ENCODE measurements around the gene SH3GLB1.

SH3GLB1 gene

GRCh38 chr1:86739648-86740509 lies 35.5 kb downstream of the SH3GLB1 start:
- no peak for DNase-seq

GRCh38 chr1:86741947-86742572 lies 37.7 kb downstream of the SH3GLB1 start:
- no peak for DNase-seq

GRCh38 chr1:86747304-86747703 lies 42.9 kb downstream of the SH3GLB1 start:
- no peak for DNase-seq

- no peak for DNase-seq
Observed at GRCh38 chr1:86748622-86749373, 44.4 kb downstream of the SH3GLB1 start.

- DNase-seq: no peak
Observed at GRCh38 chr1:86750076-86750475, 45.7 kb downstream of the SH3GLB1 start.

- no peak for DNase-seq
Observed at GRCh38 chr1:86750530-86750929, 46.2 kb downstream of the SH3GLB1 start.

GRCh38 chr1:86751923-86752322 lies 47.5 kb downstream of the SH3GLB1 start:
- DNase-seq: no peak

- no peak for DNase-seq
Observed at GRCh38 chr1:86753700-86754099, 49.3 kb downstream of the SH3GLB1 start.

- no peak for DNase-seq
Observed at GRCh38 chr1:86754265-86754974, 50.0 kb downstream of the SH3GLB1 start.

- DNase-seq: no peak
Observed at GRCh38 chr1:86756062-86756406, 51.7 kb downstream of the SH3GLB1 start.

- no peak for DNase-seq
Observed at GRCh38 chr1:86757272-86757984, 53.1 kb downstream of the SH3GLB1 start.

GRCh38 chr1:86758570-86758969 lies 54.2 kb downstream of the SH3GLB1 start:
- no peak for DNase-seq

- DNase-seq: no peak
Observed at GRCh38 chr1:86760199-86760598, 55.8 kb downstream of the SH3GLB1 start.

- no peak for DNase-seq
Observed at GRCh38 chr1:86762336-86762735, 58.0 kb downstream of the SH3GLB1 start.

- no peak for DNase-seq
Observed at GRCh38 chr1:86764523-86764922, 60.1 kb downstream of the SH3GLB1 start.

GRCh38 chr1:86765073-86765472 lies 60.7 kb downstream of the SH3GLB1 start:
- DNase-seq: no peak

GRCh38 chr1:86765674-86766073 lies 61.3 kb downstream of the SH3GLB1 start:
- no peak for DNase-seq

- no peak for DNase-seq
Observed at GRCh38 chr1:86768554-86768953, 64.2 kb downstream of the SH3GLB1 start.

- DNase-seq: no peak
Observed at GRCh38 chr1:86769065-86769464, 64.7 kb downstream of the SH3GLB1 start.

GRCh38 chr1:86773341-86774288 lies 69.2 kb downstream of the SH3GLB1 start:
- no peak for DNase-seq
